Thymus (tissue), 11 donors: ENCODE data around the gene BAZ1A. TPM values are rescaled to one million over a fixed set of nuclear protein-coding genes. Genes with fewer than 3 reads are reported as not detected.
A peak's percentile ranks its signal among the peaks of the same experiment; 100 is the strongest.

Experiments
- DNase-seq, 9 donors: peaks; one replicate each; pipeline ENCODE4 v3.0.0-alpha.2; 2013; ENCODE audit warnings: low spot score in 9 of 9, low read depth in 6 of 9, missing footprints in 1 of 9
- H3K27ac ChIP-seq, 2 donors: one replicate each; pipeline ENCODE4 v1.5.1; 2013; ENCODE audit warnings: control low read depth in 1 of 2, low read depth in 1 of 2, low read length in 1 of 2, mild to moderate bottlenecking in 1 of 2, moderate library complexity in 1 of 2
- H3K27me3 ChIP-seq, 2 donors: one replicate each; pipeline ENCODE4 v1.5.1; 2013; ENCODE audit warnings: low read length in 1 of 2; ENCODE audit not compliant: control insufficient read depth in 2 of 2, insufficient read depth in 1 of 2
- H3K36me3 ChIP-seq, 2 donors: one replicate each; pipeline ENCODE4 v1.5.1; 2013; ENCODE audit warnings: low read length in 1 of 2, mild to moderate bottlenecking in 1 of 2, moderate library complexity in 1 of 2; ENCODE audit not compliant: control insufficient read depth in 2 of 2, insufficient read depth in 2 of 2
- H3K4me1 ChIP-seq, 2 donors: one replicate each; pipeline ENCODE4 v1.5.1; 2013; ENCODE audit warnings: low read length in 2 of 2; ENCODE audit not compliant: control insufficient read depth in 2 of 2, insufficient read depth in 2 of 2
- H3K4me3 ChIP-seq, 2 donors: one replicate each; pipeline ENCODE4 v1.5.1; 2013; ENCODE audit warnings: low read length in 2 of 2, control low read depth in 1 of 2, mild to moderate bottlenecking in 1 of 2
- H3K9me3 ChIP-seq, 2 donors: one replicate each; pipeline ENCODE4 v1.5.1; 2013; ENCODE audit warnings: low read length in 1 of 2, mild to moderate bottlenecking in 1 of 2; ENCODE audit not compliant: control insufficient read depth in 2 of 2, insufficient read depth in 1 of 2
- whole genome bisulfite sequencing: extraction: QIAGEN DNeasy Blood & Tissue Kit; methylation state at CpG from one replicate; pipeline ENCODE4 v1.1.7; 2013; 5-methylcytosine and 5-hydroxymethylcytosine counted together
- polyA plus RNA-seq: library from polyadenylated mRNA; stranded (reverse); fragments of 200-250 nt; gene quantifications from one replicate; pipeline ENCODE4 v1.2.3, GENCODE V29; 2013
- total RNA-seq: library from RNA; stranded (reverse); fragments of 120-200 nt; gene quantifications from one replicate; pipeline ENCODE4 v1.2.4, GENCODE V29; 2013
- donor health status: healthy.

Gene BAZ1A
- total and polyA plus RNA-seq, 2 donors: 41.2 to 45.6 TPM

DNA sequence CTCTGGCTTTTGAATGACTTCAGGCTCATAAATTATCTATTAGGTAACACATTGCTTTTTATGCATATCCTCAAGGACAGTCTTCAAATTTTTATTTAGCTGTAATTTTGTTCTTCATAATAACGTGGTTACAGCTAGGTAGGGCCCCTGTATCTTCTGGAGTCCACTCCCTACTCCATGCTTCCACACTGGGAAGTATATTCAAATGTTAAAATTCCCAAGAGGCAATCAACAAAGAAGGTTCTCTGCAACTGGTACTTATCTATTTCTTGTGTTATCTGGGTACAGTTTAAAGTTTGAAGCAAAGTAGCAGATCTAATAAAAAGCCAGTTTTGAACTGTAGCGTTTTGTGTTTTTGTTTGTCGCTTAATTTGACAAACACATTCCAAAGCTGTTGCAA lies 20.1 kb upstream of the BAZ1A start:
- H3K4me3 ChIP-seq: no peak overlapping the region
- no peak overlapping the region for H3K27ac ChIP-seq
- WGBS: 87% methylated on average over 3 of the region's 3 CpGs
- no peaks in the 10 kb centered on the region for H3K27me3 ChIP-seq
- no peaks in the 10 kb centered on the region for H3K9me3 ChIP-seq
- H3K4me1 ChIP-seq: no peaks in the 10 kb centered on the region
- no peaks in the 10 kb centered on the region for H3K36me3 ChIP-seq
- no peak for DNase-seq

- H3K4me3 ChIP-seq: no peak overlapping the region
- no peaks in the 10 kb centered on the region for H3K4me1 ChIP-seq
- no peaks in the 10 kb centered on the region for H3K9me3 ChIP-seq
- H3K27ac ChIP-seq: no peak overlapping the region
- no peaks in the 10 kb centered on the region for H3K36me3 ChIP-seq
- 87% methylated on average over 1 of the region's 1 CpG for WGBS
- H3K27me3 ChIP-seq: no peaks in the 10 kb centered on the region
- no peak for DNase-seq
Measured at GRCh38 chr14:34890937-34891336, 15.8 kb upstream of the BAZ1A start.

- Histone ChIP-seq H3K9me3 (no peaks in the 10 kb centered on the region), H3K4me1 (no peaks in the 10 kb centered on the region)
- 99% methylated on average over 2 of the region's 2 CpGs for WGBS
Measured at GRCh38 chr14:34888186-34888585, 13.0 kb upstream of the BAZ1A start.

GRCh38 chr14:34883954-34884353 lies 8.8 kb upstream of the BAZ1A start:
- 97% methylated on average over 4 of the region's 4 CpGs for WGBS

More at GRCh38 chr14:34888186-34888585, 13.0 kb upstream of the BAZ1A start:
- no peak overlapping the region for H3K27ac ChIP-seq
- H3K4me3 ChIP-seq: no peak overlapping the region
- H3K36me3 ChIP-seq: no peaks in the 10 kb centered on the region
- H3K27me3 ChIP-seq: no peaks in the 10 kb centered on the region
- no peak for DNase-seq

GRCh38 chr14:34874386-34875030 lies 652 bp downstream of the BAZ1A start:
- H3K4me3 ChIP-seq: peak overlapping the region; percentile 96 to 97
- peak overlapping the region; percentile 92 to 99 for H3K27ac ChIP-seq
- peaks cover 0 to 5% of the 10 kb centered on the region in 2 donors for H3K36me3 ChIP-seq
- WGBS: under 1% methylated on average over 85 of the region's 85 CpGs
- no peaks in the 10 kb centered on the region for H3K9me3 ChIP-seq
- no peaks in the 10 kb centered on the region for H3K27me3 ChIP-seq
- DNase-seq: peak in 7 of 9 donors; percentile 37 to 77 (median 44)
- peaks cover 4 to 8% of the 10 kb centered on the region in 2 donors for H3K4me1 ChIP-seq

More at GRCh38 chr14:34883954-34884353, 8.8 kb upstream of the BAZ1A start:
- Histone ChIP-seq H3K4me3 (no peak overlapping the region), H3K4me1 (no peaks in the 10 kb centered on the region), H3K9me3 (no peaks in the 10 kb centered on the region), H3K27me3 (no peaks in the 10 kb centered on the region), H3K27ac (no peak overlapping the region), H3K36me3 (no peaks in the 10 kb centered on the region)
- no peak for DNase-seq

DNA sequence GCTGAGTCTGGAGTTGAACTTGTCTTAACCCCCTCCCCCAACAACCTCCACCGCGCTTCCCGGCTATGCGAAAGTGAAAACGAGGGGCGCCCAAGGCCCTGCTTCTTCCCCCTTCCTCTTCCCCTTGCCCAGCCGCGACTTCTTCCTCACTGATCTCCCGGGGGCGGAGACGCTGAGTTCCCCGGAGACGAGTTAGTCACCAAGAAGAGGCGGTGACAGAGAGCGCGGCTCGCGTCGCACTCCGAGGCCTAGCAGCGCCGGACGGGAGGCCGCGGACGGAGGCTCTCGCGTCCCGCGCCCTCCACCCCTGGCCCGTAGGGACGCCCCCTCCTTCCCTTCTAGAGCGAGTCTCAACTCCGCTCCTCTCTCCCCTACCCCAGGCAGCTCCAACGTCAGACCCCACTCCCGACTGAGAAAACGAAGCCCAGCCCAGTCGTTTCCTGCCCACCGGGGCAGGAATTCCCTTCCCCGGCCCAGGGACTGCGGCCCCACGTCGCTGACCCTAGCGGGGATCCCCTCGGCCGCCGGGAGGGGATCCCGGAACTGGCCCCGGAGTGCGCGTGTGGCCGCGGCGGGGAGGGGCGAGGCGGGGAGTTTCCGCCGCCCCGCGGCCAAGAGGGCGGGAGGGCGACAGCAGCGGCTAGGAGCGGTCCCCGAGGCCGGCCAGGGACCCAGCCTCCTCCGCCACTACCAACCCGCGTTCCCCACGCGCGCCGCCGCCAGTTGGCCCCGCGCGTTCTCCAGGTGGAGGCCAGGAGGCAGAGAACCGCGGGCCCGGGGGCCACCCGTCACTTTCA lies 1.4 kb downstream of the BAZ1A start:
- Histone ChIP-seq H3K27me3 (no peaks in the 10 kb centered on the region), H3K27ac (peak overlapping the region; percentile 92 to 99), H3K4me3 (peak overlapping the region; percentile 96 to 97), H3K9me3 (no peaks in the 10 kb centered on the region), H3K4me1 (peaks cover 4 to 8% of the 10 kb centered on the region in 2 donors), H3K36me3 (peaks cover 0 to 5% of the 10 kb centered on the region in 2 donors)
- WGBS: under 1% methylated on average over 81 of the region's 81 CpGs
- peak in 7 of 9 donors; percentile 70 to 91 (median 79) for DNase-seq

GRCh38 chr14:34872822-34873588 lies 2.2 kb downstream of the BAZ1A start:
- H3K4me1 ChIP-seq: peaks cover 4 to 8% of the 10 kb centered on the region in 2 donors
- H3K27ac ChIP-seq: peak overlapping the region; percentile 92 to 99
- H3K27me3 ChIP-seq: no peaks in the 10 kb centered on the region
- peak in 3 of 9 donors; percentile 5 to 71 (median 58) for DNase-seq
- H3K36me3 ChIP-seq: peaks cover 0 to 8% of the 10 kb centered on the region in 2 donors
- WGBS: 6% methylated on average over 19 of the region's 19 CpGs
- H3K4me3 ChIP-seq: peak overlapping the region; percentile 96 to 97
- H3K9me3 ChIP-seq: no peaks in the 10 kb centered on the region

GRCh38 chr14:34867199-34867598 lies 8.0 kb downstream of the BAZ1A start:
- Histone ChIP-seq H3K27ac (no peak overlapping the region), H3K36me3 (peaks cover 0 to 13% of the 10 kb centered on the region in 2 donors), H3K9me3 (no peaks in the 10 kb centered on the region), H3K4me3 (no peak overlapping the region), H3K27me3 (no peaks in the 10 kb centered on the region), H3K4me1 (peaks cover 1 to 5% of the 10 kb centered on the region in 2 donors)
- WGBS: 98% methylated on average over 5 of the region's 5 CpGs
- DNase-seq: no peak
